Tibial nerve (tissue), 4 donors: Measurements from ENCODE around the gene WDR87. TPM values are rescaled to one million over a fixed set of nuclear protein-coding genes. Genes with fewer than 3 reads are reported as not detected.
"Not testable (repeated sequence)": the region's sequence is repeated elsewhere in the genome, so short reads cannot be mapped to it uniquely, and the experiment has no call there.

Experiments used
- DNase-seq, 2 donors: peaks; one replicate each; pipeline ENCODE4 v3.0.0-alpha.2; 2019; ENCODE audit warnings: low spot score in 2 of 2
- H3K27ac ChIP-seq, 4 donors: fragments of 200-600 bp; sonication (generic) in 3 of 4; one replicate each; pipeline ENCODE4 v1.5.1; 2017 to 2019; ENCODE audit warnings: mild to moderate bottlenecking in 1 of 4
- H3K27me3 ChIP-seq, 2 donors: fragments of 200-600 bp; sonication (generic) in 1 of 2; one replicate each; pipeline versions ENCODE4 v1.5.1 to v1.6.0; 2017 to 2019
- H3K36me3 ChIP-seq, 3 donors: fragments of 200-600 bp; sonication (generic); one replicate each; pipeline ENCODE4 v1.5.1; 2018 to 2019
- H3K4me1 ChIP-seq, 4 donors: fragments of 200-600 bp; sonication (generic) in 3 of 4; one replicate each; pipeline ENCODE4 v1.5.1; 2017 to 2019
- H3K4me3 ChIP-seq, 4 donors: fragments of 200-600 bp; sonication (generic) in 3 of 4; one replicate each; pipeline ENCODE4 v1.5.1; 2017 to 2019; ENCODE audit warnings: mild to moderate bottlenecking in 1 of 4, moderate library complexity in 1 of 4
- H3K9me3 ChIP-seq, 4 donors: fragments of 200-600 bp; sonication (generic) in 3 of 4; one replicate each; pipeline ENCODE4 v1.5.1; 2017 to 2019
- CTCF ChIP-seq, 5 experiments: fragments of 200-600 bp in 3 of 5; fragments of 450-650 bp in 2 of 5; sonication (generic) in 3 of 5; IDR thresholded peaks; one replicate each; pipeline ENCODE4 v1.5.1; 2016 to 2019; ENCODE audit warnings: antibody characterized with exemption in 5 of 5, mild to moderate bottlenecking in 3 of 5, moderate library complexity in 2 of 5
- EP300 ChIP-seq, 2 donors: sonication (generic); formaldehyde crosslinking; IDR thresholded peaks; one replicate each; pipeline ENCODE4 v1.6.1; 2017; ENCODE audit warnings: antibody characterized with exemption in 2 of 2, mild to moderate bottlenecking in 1 of 2
- POLR2A ChIP-seq, 2 donors: fragments of 450-650 bp; IDR thresholded peaks; one replicate each; pipeline ENCODE4 v1.6.1; 2017; ENCODE audit warnings: antibody characterized with exemption in 2 of 2, mild to moderate bottlenecking in 2 of 2, moderate library complexity in 2 of 2
- WGBS, 2 donors: methylation state at CpG; one replicate each; pipeline ENCODE4 v1.1.5; 2018; 5-methylcytosine and 5-hydroxymethylcytosine counted together
- total RNA-seq, 4 donors: library from RNA; depleted of rRNA; stranded (reverse); fragments of >200 nt; gene quantifications; one replicate each; pipeline ENCODE4 v1.1.0, GENCODE V29; 2016

WDR87 gene
- total RNA-seq, 4 donors from 2014 or later, result not detected

DNA sequence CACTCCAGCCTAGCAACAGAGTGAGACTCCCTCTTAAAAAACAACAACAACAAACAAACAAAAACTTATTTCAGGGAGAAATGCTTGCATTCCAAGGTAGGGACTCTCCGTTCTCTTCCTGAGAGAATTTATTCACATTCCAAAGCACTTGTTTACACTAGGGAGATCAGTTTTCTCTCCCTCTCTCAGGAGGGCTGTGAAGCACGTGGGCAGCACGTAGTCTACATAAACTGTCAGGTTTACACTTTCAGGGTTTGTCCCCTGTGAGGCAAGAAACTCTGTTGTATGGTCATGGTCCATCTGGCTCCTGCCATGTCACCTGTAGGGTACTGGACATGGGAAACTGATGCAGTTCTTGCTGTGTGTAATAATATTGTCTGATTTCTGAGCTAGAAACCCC lies 31.6 kb downstream of the WDR87 start:
- no peaks in the 10 kb centered on the region for H3K27me3 ChIP-seq
- peaks cover 0 to 6% (median 0%) of the 10 kb centered on the region in 4 donors for H3K9me3 ChIP-seq
- H3K36me3 ChIP-seq, result no peaks in the 10 kb centered on the region
- TF ChIP-seq POLR2A (IDR thresholded peaks at IDR 0.05) (no peak), EP300 (IDR thresholded peaks at IDR 0.05) (no peak), CTCF (IDR thresholded peaks at IDR 0.05) (no peak)
- H3K4me3 ChIP-seq, result no peak overlapping the region
- 16 to 23% methylated on average over 3 of the region's 3 CpGs for WGBS, 2 donors
- H3K27ac ChIP-seq, result no peak overlapping the region
- no peak for DNase-seq
- no peaks in the 10 kb centered on the region for H3K4me1 ChIP-seq

- Histone ChIP-seq H3K9me3 (peaks cover 0 to 8% (median 0%) of the 10 kb centered on the region in 4 donors), H3K36me3 (no peaks in the 10 kb centered on the region), H3K27ac (no peak overlapping the region), H3K27me3 (no peaks in the 10 kb centered on the region), H3K4me1 (no peaks in the 10 kb centered on the region), H3K4me3 (no peak overlapping the region)
- WGBS, 2 donors, result 85 to 88% methylated on average over 5 of the region's 5 CpGs
- DNase-seq, result no peak
- TF ChIP-seq POLR2A (IDR thresholded peaks at IDR 0.05), result no peak
- TF ChIP-seq CTCF (IDR thresholded peaks at IDR 0.05), result no peak
- TF ChIP-seq EP300 (IDR thresholded peaks at IDR 0.05), result no peak
Measured at GRCh38 chr19:37872383-37872782, 34.0 kb downstream of the WDR87 start.

DNA sequence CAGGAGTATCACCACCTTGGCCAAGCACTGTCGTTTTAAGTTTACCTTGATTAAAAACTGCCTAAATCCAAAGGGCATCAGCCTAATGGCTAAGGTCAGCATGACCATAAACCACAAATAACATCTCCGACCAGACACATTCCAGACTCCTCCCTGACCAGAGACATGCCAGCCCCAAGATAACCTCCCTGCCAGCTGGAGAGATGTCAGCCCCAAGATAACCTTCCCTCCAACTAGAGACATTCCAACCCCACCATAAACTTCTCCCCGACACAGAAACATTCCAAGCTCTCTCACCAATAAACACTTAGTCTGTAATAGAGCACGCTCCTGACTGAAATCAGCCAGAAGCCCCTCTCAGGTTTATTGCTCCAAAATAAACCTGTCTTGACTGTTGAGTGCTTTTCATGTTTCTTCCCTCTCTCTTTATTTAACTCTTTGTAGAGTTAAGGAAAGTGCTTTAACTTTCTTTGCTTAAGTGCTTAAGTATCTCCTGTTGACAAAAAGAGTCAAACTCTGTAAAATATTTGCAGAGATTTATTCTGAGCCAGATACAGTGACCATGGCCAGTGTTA lies 36.5 kb downstream of the WDR87 start:
- no peaks in the 10 kb centered on the region for H3K36me3 ChIP-seq
- no peaks in the 10 kb centered on the region for H3K27me3 ChIP-seq
- TF ChIP-seq EP300 (IDR thresholded peaks at IDR 0.05) (no peak), POLR2A (IDR thresholded peaks at IDR 0.05) (no peak), CTCF (IDR thresholded peaks at IDR 0.05) (no peak)
- H3K9me3 ChIP-seq, result peaks cover 0 to 8% (median 0%) of the 10 kb centered on the region in 4 donors
- 51 to 62% methylated on average over 4 of the region's 4 CpGs for WGBS, 2 donors
- no peak overlapping the region for H3K27ac ChIP-seq
- H3K4me1 ChIP-seq, result no peaks in the 10 kb centered on the region
- no peak overlapping the region for H3K4me3 ChIP-seq
- DNase-seq, result no peak

- Histone ChIP-seq H3K4me1 (no peaks in the 10 kb centered on the region), H3K27me3 (no peaks in the 10 kb centered on the region), H3K27ac (no peak overlapping the region), H3K4me3 (no peak overlapping the region), H3K9me3 (peaks cover 0 to 6% (median 0%) of the 10 kb centered on the region in 4 donors), H3K36me3 (no peaks in the 10 kb centered on the region)
- no peak for DNase-seq
- TF ChIP-seq CTCF (IDR thresholded peaks at IDR 0.05), result no peak
- TF ChIP-seq EP300 (IDR thresholded peaks at IDR 0.05), result no peak
- no peak for TF ChIP-seq POLR2A (IDR thresholded peaks at IDR 0.05)
- WGBS, 2 donors, result 49 to 59% methylated on average over 2 of the region's 2 CpGs
Measured at GRCh38 chr19:37867831-37868230, 38.6 kb downstream of the WDR87 start.

DNA sequence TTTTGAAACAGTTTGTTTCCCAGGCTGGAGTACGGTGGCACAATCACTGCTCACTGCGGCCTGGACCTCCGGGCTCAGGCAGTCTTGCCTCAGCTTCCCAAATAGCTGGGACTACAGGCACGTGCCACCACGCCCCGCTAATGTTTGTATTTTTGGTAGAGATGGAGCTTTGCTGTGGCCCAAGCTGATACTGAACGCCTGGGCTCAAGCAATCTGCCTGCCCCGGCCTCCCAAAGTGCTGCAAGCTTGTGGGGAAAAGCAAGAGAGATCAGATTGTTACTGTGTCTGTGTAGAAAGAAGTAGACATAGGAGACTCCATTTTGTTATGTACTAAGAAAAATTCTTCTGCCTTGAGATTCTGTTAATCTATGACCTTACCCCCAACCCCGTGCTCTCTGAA lies 40.5 kb downstream of the WDR87 start:
- WGBS, 2 donors, result 83 to 84% methylated on average over 8 of the region's 9 CpGs
- H3K27ac ChIP-seq, H3K4me1 ChIP-seq, DNase-seq, H3K27me3 ChIP-seq, H3K9me3 ChIP-seq, H3K4me3 ChIP-seq, H3K36me3 ChIP-seq: not testable (repeated sequence)

- Histone ChIP-seq H3K27me3 (no peaks in the 10 kb centered on the region), H3K9me3 (no peaks in the 10 kb centered on the region), H3K4me1 (no peaks in the 10 kb centered on the region), H3K27ac (no peak overlapping the region), H3K36me3 (no peaks in the 10 kb centered on the region), H3K4me3 (no peak overlapping the region)
- DNase-seq, result no peak
- 85 to 88% methylated on average over 3 of the region's 3 CpGs for WGBS, 2 donors
- TF ChIP-seq POLR2A (IDR thresholded peaks at IDR 0.05), result no peak
- TF ChIP-seq CTCF (IDR thresholded peaks at IDR 0.05), result no peak
Measured at GRCh38 chr19:37864501-37864900, 41.9 kb downstream of the WDR87 start.
